NCI-H526 treated with DMSO at 0.1 percent for 48 hours (cell line): ENCODE results near the gene MBNL1.

Experiments used
- DNase-seq: peaks from one replicate; lab custom pipeline; 2025; lab: John Stamatoyannopoulos, UW

The MBNL1 gene

DNA sequence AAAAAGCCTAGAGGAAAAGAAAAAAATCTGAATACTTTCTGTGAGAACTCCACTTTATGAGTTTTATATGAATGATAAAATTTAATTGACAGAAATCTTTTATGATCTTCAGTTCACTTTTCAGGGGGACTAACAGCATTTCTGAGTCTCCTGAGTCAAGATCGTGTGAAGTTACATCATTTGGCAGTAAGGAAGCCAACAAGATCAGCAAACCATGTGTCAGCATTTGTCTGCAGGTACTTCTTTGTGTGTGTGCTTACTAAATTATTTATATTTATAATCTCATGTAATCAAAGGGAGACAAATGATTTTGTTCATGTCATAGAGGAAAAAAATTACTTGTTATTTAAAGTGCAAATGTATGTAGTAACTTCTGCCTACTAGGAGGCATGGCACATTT, 217.6 kb downstream of the MBNL1 start:
- no peak for DNase-seq

DNA sequence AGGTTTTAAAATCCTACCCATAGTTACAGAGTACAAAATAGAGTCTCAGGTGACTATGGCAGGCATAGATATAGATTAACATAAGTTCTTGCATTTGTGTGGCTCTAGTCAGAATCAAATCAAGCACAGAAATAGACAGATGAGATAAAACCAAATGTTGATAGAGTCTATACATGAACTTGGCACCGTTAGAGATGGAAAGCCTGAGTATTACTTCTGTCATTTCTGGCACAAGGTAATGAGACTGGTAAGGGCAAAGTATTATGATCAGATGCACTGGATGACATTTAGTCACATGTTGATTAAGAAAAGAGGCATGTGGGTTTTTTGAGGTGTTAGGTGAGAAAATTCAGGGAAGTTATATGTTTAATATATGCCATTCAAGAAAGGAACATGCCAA, 219.7 kb downstream of the MBNL1 start:
- DNase-seq, result no peak

DNA sequence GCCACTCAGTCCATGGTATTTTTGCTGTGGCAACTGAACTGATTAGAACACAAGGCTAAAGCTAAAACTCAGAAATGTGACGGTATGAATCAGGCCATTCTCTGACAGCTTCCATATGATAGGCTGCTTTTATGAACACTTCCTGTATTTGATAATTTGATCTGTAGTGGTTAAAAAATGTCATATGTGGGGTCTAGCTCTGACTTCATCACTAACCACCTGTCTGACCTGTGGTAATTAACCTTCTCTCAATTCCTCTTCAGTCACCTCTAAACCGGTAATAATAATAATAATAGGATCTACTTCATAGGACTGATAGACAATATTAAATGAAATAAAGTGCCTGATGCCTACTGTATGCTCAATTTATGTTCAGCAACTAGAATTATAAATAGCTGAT, 223.2 kb downstream of the MBNL1 start:
- no peak for DNase-seq

DNA sequence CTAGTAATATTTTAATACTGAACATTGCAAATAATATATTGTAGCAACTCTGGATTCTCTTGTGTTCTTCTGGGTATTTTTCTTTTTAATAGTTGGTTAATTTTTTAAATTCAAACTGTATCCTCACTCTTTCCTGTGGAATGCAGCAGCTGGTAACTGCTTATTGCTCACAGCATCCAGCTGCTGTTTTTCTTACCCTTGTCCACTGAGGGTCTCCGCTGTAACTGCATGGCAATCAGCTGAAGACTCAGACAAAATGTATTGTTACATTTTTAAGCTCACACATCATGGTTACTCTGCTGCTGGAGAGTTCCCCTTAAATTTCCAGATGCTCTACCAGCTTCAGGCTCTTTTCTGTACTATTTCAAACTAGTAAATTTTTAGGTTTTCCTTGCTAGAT, 227.6 kb downstream of the MBNL1 start:
- no peak for DNase-seq

DNA sequence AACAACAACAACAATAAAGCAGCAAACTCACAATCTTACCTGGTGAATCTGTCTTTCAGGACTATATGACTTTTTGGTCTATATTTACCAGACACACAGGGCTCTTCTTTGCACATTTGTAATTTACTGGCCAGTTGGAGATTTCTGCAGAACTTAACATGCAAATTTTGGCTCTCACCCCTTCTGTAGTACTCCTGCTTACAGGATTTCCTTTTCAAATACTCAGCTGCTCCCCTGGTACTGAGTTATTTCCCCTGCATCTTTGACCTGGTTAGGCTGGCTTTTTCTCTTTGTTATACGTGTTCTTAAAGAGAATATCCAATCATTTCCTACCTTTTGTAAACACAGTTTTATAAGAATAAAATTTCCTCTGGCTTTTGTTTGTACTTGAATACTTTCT, 228.0 kb downstream of the MBNL1 start:
- DNase-seq, result no peak

DNA sequence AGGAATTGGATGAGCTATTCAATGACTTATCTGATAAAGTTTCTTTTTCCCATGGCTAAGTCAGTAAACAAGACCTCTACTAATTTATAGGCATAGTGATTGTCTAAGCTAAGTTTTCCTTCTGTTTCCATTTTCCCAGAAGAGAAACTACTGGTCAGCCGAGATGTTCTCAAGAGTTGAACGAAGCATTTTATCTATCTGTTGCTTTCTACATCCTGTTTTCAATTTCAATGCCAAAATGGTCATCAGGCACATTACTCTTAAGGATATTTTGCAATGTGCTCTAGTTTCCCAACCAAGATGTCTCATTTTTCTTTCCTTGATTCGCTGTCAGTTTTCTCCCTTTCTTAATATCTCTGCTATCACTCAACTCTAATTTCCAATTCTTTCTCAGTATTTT, 228.7 kb downstream of the MBNL1 start:
- DNase-seq, result no peak

DNA sequence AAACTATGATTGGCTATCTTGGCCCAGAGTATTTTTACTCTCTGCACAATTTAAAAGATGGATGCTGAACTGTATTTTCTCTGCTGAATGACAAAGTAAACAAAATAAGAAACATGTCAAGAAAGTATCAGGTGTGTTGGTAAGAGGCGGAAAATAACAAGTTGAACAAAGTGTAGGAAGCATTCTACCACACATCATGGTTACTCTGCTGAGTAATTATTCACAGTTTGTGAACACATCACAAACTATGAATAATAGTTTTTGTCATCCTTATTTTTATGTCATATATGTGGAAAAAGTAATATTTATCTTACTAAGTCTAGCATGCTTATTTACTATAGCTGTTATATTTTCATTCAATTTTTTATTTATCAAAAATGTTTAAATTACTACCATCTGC, 229.2 kb downstream of the MBNL1 start:
- no peak for DNase-seq

DNA sequence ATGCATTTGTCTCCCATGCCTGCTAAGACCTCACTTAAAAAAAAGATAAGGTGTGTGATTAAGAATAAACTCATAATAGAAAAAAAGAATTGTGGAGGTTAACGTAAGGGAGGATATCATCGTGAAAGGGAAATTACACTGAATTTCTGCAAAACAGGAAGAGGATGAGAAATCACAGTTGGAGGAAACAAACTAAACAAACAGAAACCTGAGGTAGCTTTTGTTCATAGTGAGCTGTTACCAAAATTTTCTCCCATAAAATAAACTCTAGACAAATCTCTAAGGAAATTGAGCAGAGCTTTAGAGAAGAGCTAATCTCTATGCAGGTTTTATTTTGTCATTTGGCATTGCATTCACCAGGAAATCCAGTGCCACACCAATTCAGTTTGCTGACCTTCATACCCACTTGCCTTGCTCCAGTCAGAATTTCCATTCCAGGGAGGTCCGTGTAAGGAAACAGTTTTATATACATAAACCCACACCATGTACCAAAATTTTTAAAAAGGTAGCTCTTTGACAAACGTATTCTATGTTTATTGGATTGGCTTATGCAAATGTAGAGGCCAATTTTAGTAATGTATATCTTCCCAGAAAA, 231.2 kb downstream of the MBNL1 start:
- DNase-seq, result no peak

DNA sequence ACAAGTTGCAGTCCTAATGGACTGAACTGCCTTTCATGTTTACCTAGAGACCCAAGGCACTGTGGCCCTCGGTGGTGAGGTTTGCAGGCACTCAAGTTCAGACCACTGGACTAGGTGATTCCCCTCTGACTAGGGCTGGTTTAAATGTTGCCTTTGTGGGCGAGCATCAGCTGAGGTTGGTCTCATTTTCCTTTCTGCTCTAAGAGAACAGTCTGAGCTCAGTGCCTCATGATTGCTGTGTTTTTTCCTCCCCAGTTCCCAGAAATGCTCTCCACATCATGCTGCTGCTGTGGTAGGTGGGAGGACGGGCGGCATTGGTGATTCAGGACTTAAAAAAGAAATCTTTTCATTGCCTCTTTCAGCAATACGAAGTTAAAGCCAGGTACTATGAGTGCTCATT, 237.2 kb downstream of the MBNL1 start:
- DNase-seq, result no peak

DNA sequence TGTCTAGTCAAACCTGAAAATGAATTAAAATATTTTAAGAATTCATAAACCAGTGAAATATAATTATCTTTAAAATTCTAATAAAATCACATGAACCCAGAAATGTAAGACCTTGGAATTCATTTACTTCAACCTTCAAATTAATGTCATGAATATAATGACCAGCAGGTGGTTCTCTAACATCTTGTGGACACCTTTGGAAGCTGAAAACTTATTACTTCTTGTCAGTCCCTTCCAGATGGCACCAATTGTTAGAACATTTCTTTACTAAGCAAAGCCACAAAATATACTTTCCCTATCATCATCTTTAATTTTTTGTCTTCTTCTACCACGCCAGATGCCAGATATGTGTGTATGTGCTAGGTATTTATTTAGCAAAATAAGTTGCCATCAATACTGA, 240.0 kb downstream of the MBNL1 start:
- no peak for DNase-seq

DNA sequence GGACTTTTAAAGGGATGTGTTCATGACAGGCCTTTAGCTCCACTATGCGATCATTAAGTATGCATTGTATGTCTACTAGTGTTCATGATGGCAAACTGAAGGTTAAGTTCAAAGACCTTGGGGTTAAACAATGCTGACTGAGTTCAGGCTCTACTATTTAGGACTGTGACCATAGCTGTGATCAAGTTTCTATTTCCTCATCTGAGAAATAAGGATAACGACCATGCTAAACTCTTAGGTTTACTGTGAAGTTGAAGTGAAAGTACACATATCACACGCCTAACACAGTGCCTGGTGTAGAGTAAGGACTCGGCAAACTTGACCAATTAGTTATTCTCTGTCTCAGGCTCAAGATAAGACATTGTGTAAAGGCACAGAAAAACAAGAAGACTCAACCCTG, 243.2 kb downstream of the MBNL1 start:
- DNase-seq, result no peak

DNA sequence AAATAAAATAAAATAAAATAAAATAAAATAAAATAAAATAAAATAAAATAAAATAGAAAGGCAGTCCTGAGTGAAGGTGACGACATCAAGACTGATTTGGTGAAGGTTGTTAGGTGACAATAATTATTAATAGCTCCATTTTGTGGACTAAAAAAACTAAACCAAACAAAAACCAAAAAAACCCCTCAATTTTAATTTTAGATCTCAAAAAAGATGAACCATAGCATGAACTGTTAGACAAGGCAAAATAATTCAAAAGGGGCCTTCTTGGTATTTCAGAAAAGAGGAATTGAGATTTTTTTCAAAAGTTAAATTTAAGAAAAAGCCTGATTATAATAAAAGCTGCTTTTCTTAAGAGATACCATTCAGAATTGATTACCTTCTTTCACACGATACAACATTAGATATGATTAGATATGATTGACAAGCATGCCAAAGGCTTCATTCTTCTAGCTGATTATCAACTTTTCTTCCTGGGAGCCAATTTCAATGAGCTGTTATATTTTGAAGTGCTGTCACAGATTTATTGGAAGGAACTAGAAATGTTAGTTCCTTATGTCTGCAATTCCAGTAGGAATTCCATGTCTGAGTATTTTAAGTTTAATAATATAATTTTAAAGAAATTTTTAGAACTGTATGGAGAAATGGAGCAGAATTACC, 244.7 kb downstream of the MBNL1 start:
- no peak for DNase-seq
